ENCODE measurements around the gene CHAD. TPM values are rescaled to one million over a fixed set of nuclear protein-coding genes. Genes with fewer than 3 reads are reported as not detected.
A peak's percentile ranks its signal among the peaks of the same experiment; 100 is the strongest.

Gene CHAD
- total RNA-seq, 1 experiment from 2014 or later, result not detected

GRCh38 chr17:50479522-50480141 is 11.0 kb upstream of the CHAD start:
- TF ChIP-seq CTCF (IDR thresholded peaks at IDR 0.05; ENCODE audit: unreplicated experiment), result peak; percentile 50
- CTCF ChIA-PET, result interaction anchor here (0.5 to 2.4 kb wide), 39 partner anchors 8 to 387 kb away, joined by 3 to 38 read pairs (median 3); partner anchors contain the start of genes ACSF2, COL1A1 and LRRC59
- no TSS peak for BruUV-seq (replicated peaks)
- POLR2A ChIA-PET, result interaction anchor here (0.6 to 2.3 kb wide), 35 partner anchors 8 to 279 kb away, joined by 3 to 42 read pairs (median 4); partner anchors contain the start of genes ACSF2, ANKRD40, EME1 and LRRC59
- H3K4me1 Mint-ChIP-seq (ENCODE audit: insufficient read depth, unreplicated experiment), result peaks cover 25% of the 10 kb centered on the region
- no peaks in the 10 kb centered on the region for H3K27me3 Mint-ChIP-seq (ENCODE audit: insufficient read depth, unreplicated experiment)
- peak overlapping the region; percentile 69 for H3K4me3 Mint-ChIP-seq (ENCODE audit: unreplicated experiment)
- intact Hi-C loops (cut with micrococcal nuclease), result loop anchor here (1.0 to 5.0 kb wide), 4 partner anchors 83 to 363 kb away; partner anchors contain the start of gene TMEM92
- DNase-seq (ENCODE audit: unreplicated experiment), result peak; percentile 71
- no peaks in the 10 kb centered on the region for H3K9me3 Mint-ChIP-seq (ENCODE audit: unreplicated experiment)
- H3K27ac Mint-ChIP-seq (ENCODE audit: low read depth, unreplicated experiment), result peak overlapping the region; percentile 7
- peaks cover 39% of the 10 kb centered on the region for H3K36me3 Mint-ChIP-seq (ENCODE audit: insufficient read depth, unreplicated experiment)

- CTCF ChIA-PET, result interaction anchor here (0.5 to 2.4 kb wide), 49 partner anchors 8 to 386 kb away, joined by 3 to 38 read pairs (median 3); partner anchors contain the start of genes ACSF2, COL1A1 and LRRC59
- Mint-ChIP-seq H3K4me1 (ENCODE audit: insufficient read depth, unreplicated experiment) (peaks cover 25% of the 10 kb centered on the region), H3K9me3 (ENCODE audit: unreplicated experiment) (no peaks in the 10 kb centered on the region), H3K36me3 (ENCODE audit: insufficient read depth, unreplicated experiment) (peaks cover 37% of the 10 kb centered on the region), H3K27me3 (ENCODE audit: insufficient read depth, unreplicated experiment) (no peaks in the 10 kb centered on the region), H3K27ac (ENCODE audit: low read depth, unreplicated experiment) (peak within 1 kb of the TSS; percentile 75), H3K4me3 (ENCODE audit: unreplicated experiment) (peak within 1 kb of the TSS; percentile 69)
- peak; percentile 83 for DNase-seq (ENCODE audit: unreplicated experiment)
- no TSS peak for BruUV-seq (replicated peaks)
- POLR2A ChIA-PET, result interaction anchor here (0.6 to 2.3 kb wide), 35 partner anchors 8 to 278 kb away, joined by 3 to 42 read pairs (median 4); partner anchors contain the start of genes ACSF2, ANKRD40, EME1 and LRRC59
- peak; percentile 81 for TF ChIP-seq CTCF (IDR thresholded peaks at IDR 0.05; ENCODE audit: unreplicated experiment)
- intact Hi-C loops (cut with micrococcal nuclease), result loop anchor here (1.0 to 5.0 kb wide), 3 partner anchors 82 to 278 kb away; partner anchors contain the start of gene TMEM92
These were observed 10.0 kb upstream of the CHAD start, which contains the start of gene RSAD1 for GRCh38 chr17:50478391-50479381. RSAD1 (plus strand) TSS chr17:50478860; CDS start chr17:50478885, 25 bp downstream.

DNA sequence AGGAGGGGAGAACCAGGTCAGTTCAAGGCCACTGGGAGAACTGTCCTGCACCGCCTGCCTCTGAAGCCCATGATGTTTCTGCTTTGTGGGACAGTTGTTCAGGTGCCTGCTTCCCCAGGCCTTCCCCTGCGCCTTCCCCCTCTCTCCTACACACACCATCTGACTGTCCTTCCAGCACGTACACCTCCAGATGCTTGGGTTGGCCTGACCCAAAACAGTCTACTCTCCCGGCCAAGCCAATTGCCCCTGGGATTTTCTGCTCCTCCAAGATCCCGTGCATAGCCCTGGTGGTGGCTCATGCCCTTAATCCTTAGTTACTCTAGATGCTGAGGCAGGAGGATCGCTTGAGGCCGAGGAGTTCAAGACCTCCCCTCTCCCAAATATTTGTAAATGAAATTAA is 9.3 kb upstream of the CHAD start:
- Mint-ChIP-seq H3K9me3 (ENCODE audit: unreplicated experiment) (no peaks in the 10 kb centered on the region), H3K27ac (ENCODE audit: low read depth, unreplicated experiment) (peak overlapping the region; percentile 75), H3K4me3 (ENCODE audit: unreplicated experiment) (peak overlapping the region; percentile 69), H3K36me3 (ENCODE audit: insufficient read depth, unreplicated experiment) (peaks cover 31% of the 10 kb centered on the region), H3K27me3 (ENCODE audit: insufficient read depth, unreplicated experiment) (no peaks in the 10 kb centered on the region), H3K4me1 (ENCODE audit: insufficient read depth, unreplicated experiment) (peaks cover 23% of the 10 kb centered on the region)
- ChIA-PET POLR2A (interaction anchor here (0.7 to 2.3 kb wide), 6 partner anchors 8 to 131 kb away, joined by 3 to 42 read pairs (median 9); partner anchors contain the start of genes ACSF2, LRRC59 and XYLT2), CTCF (interaction anchor here (0.6 to 2.4 kb wide), 14 partner anchors 8 to 198 kb away, joined by 3 to 38 read pairs (median 3); partner anchors contain the start of gene LRRC59)
- intact Hi-C loops (cut with micrococcal nuclease), result loop anchor here (5.0 kb wide), 1 partner anchor 206 kb away; the partner anchor contains the start of gene TMEM92
- no peak for TF ChIP-seq CTCF (IDR thresholded peaks at IDR 0.05; ENCODE audit: unreplicated experiment)
- no peak for DNase-seq (ENCODE audit: unreplicated experiment)
- no TSS peak for BruUV-seq (replicated peaks)

Measured in MCF 10A (cell line).